K562 (cell line): ENCODE results near the gene CDC42BPB. TPM values are rescaled to one million over a fixed set of nuclear protein-coding genes. Genes with fewer than 3 reads are reported as not detected.

Source experiments
- ATAC-seq: fragments of 200-7000 bp; cut with Tn5 transposase; 3 replicates; pipeline ENCODE4 v1.9.1; 2020; ENCODE audit warnings: moderate library complexity
- BruUV-seq: library from RNA; stranded (reverse); fragments of 400-500 nt; replicated peaks from 2 replicates; lab custom pipeline; 2021; lab: Mats Ljungman, UMichigan
- CTCF ChIA-PET: fragments of 300-600 bp; formaldehyde crosslinking; extraction: SDS; loops from one replicate; lab custom pipeline; 2021; ENCODE audit warnings: low intra/inter-chr PET ratio; lab: Yijun Ruan, JAX
- POLR2A ChIA-PET: fragments of 300-600, 350-650 bp; sonication (Branson Sonifier 250); formaldehyde crosslinking; extraction: SDS; loops from one replicate; lab custom pipeline; 2021; ENCODE audit warnings: antibody characterized with exemption, inconsistent platforms; lab: Yijun Ruan, JAX
- DNase-seq, 4 experiments: peaks; one replicate each; pipeline versions ENCODE4 v3.0.0 to v3.0.0-alpha.2; 2011 to 2018; ENCODE audit warnings: low spot score in 3 of 4, mixed read lengths in 3 of 4; ENCODE audit errors: extremely low read depth in 1 of 4
- FAIRE-seq: peaks from 2 replicates; lab custom pipeline; 2011; peaks lifted over from hg19 to GRCh38; lab: Jason Lieb, UNC
- H2AFZ ChIP-seq: 2 replicates; pipeline ENCODE4 v1.6.0; 2011; ENCODE audit warnings: low read depth, low read length, control low read depth, inconsistent platforms
- H3K27ac ChIP-seq: fragments of 200-600 bp; 3 replicates; pipeline ENCODE4 v1.8.0; 2011; ENCODE audit warnings: low read depth, mild to moderate bottlenecking, control low read depth, inconsistent platforms, low read length, moderate library complexity, mixed read lengths; ENCODE audit errors: extremely low read depth
- H3K27me3 ChIP-seq, 2 experiments: fragments of 300-600 bp in 1 of 2; 2 replicates in 1 of 2; 3 replicates in 1 of 2; pipeline versions ENCODE4 v1.6.0 to v1.8.0; 2011; ENCODE audit warnings: inconsistent platforms in 2 of 2, low read length in 2 of 2, mild to moderate bottlenecking in 1 of 2, mixed read lengths in 1 of 2, moderate library complexity in 1 of 2; ENCODE audit not compliant: control insufficient read depth in 2 of 2, insufficient read depth in 2 of 2
- H3K36me3 ChIP-seq: fragments of 300-600 bp; 3 replicates; pipeline ENCODE4 v1.8.0; 2011; ENCODE audit warnings: mild to moderate bottlenecking, low read length, inconsistent platforms; ENCODE audit not compliant: control insufficient read depth, insufficient read depth
- H3K4me1 ChIP-seq, 2 experiments: fragments of 200-600 bp in 1 of 2; replicated peaks in 1 of 2; 2 replicates in 1 of 2; 3 replicates in 1 of 2; pipeline versions ENCODE4 v1.5.1 to v1.8.0; 2011; ENCODE audit warnings: inconsistent platforms in 2 of 2, low read length in 2 of 2, mild to moderate bottlenecking in 1 of 2, mixed read lengths in 1 of 2, moderate library complexity in 1 of 2; ENCODE audit not compliant: control insufficient read depth in 2 of 2, insufficient read depth in 2 of 2
- H3K4me2 ChIP-seq: 2 replicates; pipeline ENCODE4 v1.6.1; 2011; ENCODE audit warnings: low read length, control low read depth, inconsistent platforms, mixed read lengths; ENCODE audit not compliant: insufficient read depth
- H3K4me3 ChIP-seq: fragments of 200-600 bp; sonication (generic), shearing (Covaris generic); 2 replicates; pipeline ENCODE4 v1.5.1; 2016; ENCODE audit warnings: control low read depth, inconsistent platforms
- H3K79me2 ChIP-seq: fragments of 200-600 bp; 3 replicates; pipeline ENCODE4 v1.8.0; 2011; ENCODE audit warnings: low read length, inconsistent platforms; ENCODE audit not compliant: control insufficient read depth, insufficient read depth
- H3K9ac ChIP-seq, 2 experiments: 2 replicates each; pipeline versions ENCODE4 v1.6.0 to v1.6.1; 2011; ENCODE audit warnings: low read depth in 2 of 2, low read length in 2 of 2, control low read depth in 1 of 2, inconsistent platforms in 1 of 2, mild to moderate bottlenecking in 1 of 2, mixed read lengths in 1 of 2; ENCODE audit not compliant: insufficient read depth in 1 of 2
- H3K9me1 ChIP-seq: one replicate; pipeline ENCODE4 v1.6.0; 2011; ENCODE audit warnings: inconsistent platforms, mild to moderate bottlenecking, low read length, moderate library complexity; ENCODE audit not compliant: control insufficient read depth, insufficient read depth
- H3K9me3 ChIP-seq: replicated peaks from 2 replicates; pipeline ENCODE4 v1.5.1; 2011; ENCODE audit warnings: low read depth, low read length, inconsistent platforms; ENCODE audit not compliant: control insufficient read depth, insufficient read depth
- H4K20me1 ChIP-seq: replicated peaks from 2 replicates; pipeline ENCODE4 v1.6.1; 2011; ENCODE audit warnings: low read length, inconsistent platforms, mixed read lengths; ENCODE audit not compliant: control insufficient read depth, insufficient read depth
- CEBPB ChIP-seq: fragments of 450-650 bp; IDR thresholded peaks from 2 replicates; pipeline ENCODE4 v1.6.1; 2016; ENCODE audit warnings: missing genetic modification characterization, missing compliant biosample characterization
- CREB5 ChIP-seq: fragments of 250-450 bp; sonication (Bioruptor Pico); IDR thresholded peaks from 2 replicates; pipeline ENCODE4 v1.5.0; 2020; ENCODE audit warnings: mild to moderate bottlenecking
- DNMT1 ChIP-seq: fragments of 450-650 bp; IDR thresholded peaks from 2 replicates; pipeline ENCODE4 v1.6.1; 2016; ENCODE audit warnings: antibody characterized with exemption, mild to moderate bottlenecking
- ELK3 ChIP-seq: fragments of 450-650 bp; formaldehyde crosslinking; IDR thresholded peaks from 2 replicates; pipeline ENCODE4 v1.4.0; 2020; ENCODE audit warnings: mild to moderate bottlenecking
- HBP1 ChIP-seq: fragments of 450-650 bp; formaldehyde crosslinking; IDR thresholded peaks from 2 replicates; pipeline ENCODE4 v1.4.0; 2022; ENCODE audit warnings: missing genetic modification characterization
- SLC30A9 ChIP-seq: fragments of 250-450 bp; sonication (Bioruptor Pico); IDR thresholded peaks from 2 replicates; pipeline ENCODE4 v1.8.0; 2022; ENCODE audit warnings: mild to moderate bottlenecking, moderate library complexity
- ZNF24 ChIP-seq: fragments of 450-650 bp; IDR thresholded peaks from 2 replicates; pipeline ENCODE4 v1.6.1; 2016
- WGBS: fragments of 100-300 bp; shearing (Covaris generic); methylation state at CpG from one replicate; pipeline ENCODE4 v1.1.6; 2016; ENCODE audit warnings: low coverage, mixed read lengths; ENCODE audit not compliant: insufficient coverage; ENCODE audit errors: missing lambda C conversion rate; 5-methylcytosine and 5-hydroxymethylcytosine counted together
- in situ Hi-C: fragments of 300-500 bp; cut with MboI; formaldehyde crosslinking; loops from 4 replicates; pipeline ENCODE4 v1.15.0; 2018; ENCODE audit warnings: inconsistent platforms, mixed read lengths
- intact Hi-C: fragments of 100-400 bp; cut with micrococcal nuclease; formaldehyde crosslinking; loops from 2 replicates; pipeline ENCODE4 v1.14.2; 2022
- polyA plus RNA-seq, 8 experiments: library from polyadenylated mRNA; depleted of rRNA in 4 of 8; stranded (reverse) in 5 of 8; unstranded in 3 of 8; fragments of >200 nt; fragmentation: Nextera tagmentation in 2 of 8; fragmentation: Illumina TruSeq in 1 of 8; extraction: Ambion mirVana in 2 of 8; extraction: Trizol in 1 of 8; gene quantifications; 2 replicates each; pipeline versions ENCODE4 v1.2.1 to v1.2.3, GENCODE V29; 2011 to 2014; ENCODE audit warnings: inconsistent platforms in 1 of 8, missing spikeins in 1 of 8
- total RNA-seq, 7 experiments: library from RNA; depleted of rRNA in 6 of 7; stranded (reverse); fragments of >200 nt in 6 of 7; fragmentation: Illumina TruSeq in 2 of 7; extraction: Trizol in 2 of 7; gene quantifications; 2 replicates each; pipeline versions ENCODE4 v1.2.1 to v1.2.3, GENCODE V29; 2011 to 2021; ENCODE audit warnings: low replicate concordance in 1 of 7

CDC42BPB gene
- total and polyA plus RNA-seq, 9 of the 15 experiments (the other 6 are each of a cell fraction or from before 2014, with no cell fraction given) = 0.07 to 24.3 (median 12.6) TPM

GRCh38 chr14:103003850-103004249 is 53.5 kb downstream of the CDC42BPB start:
- peaks cover 3% of the 10 kb centered on the region for H3K9me1 ChIP-seq
- no peaks in the 10 kb centered on the region for H3K27me3 ChIP-seq
- intact Hi-C loops (no loop called here), in situ Hi-C loops (no loop called here)
- ChIA-PET POLR2A (no interaction called here), CTCF (no interaction called here)
- no peak overlapping the region for H3K4me2 ChIP-seq
- H3K9ac ChIP-seq = 0 out of 4 replicates have a peak overlapping the region, but pooled peaks of 1 of the 2 experiments have one; percentile 9
- BruUV-seq = no TSS peak
- H3K9me3 ChIP-seq = no peaks in the 10 kb centered on the region
- ATAC-seq (no peak), FAIRE-seq (no peak), DNase-seq (no peak)
- peaks cover 19 to 37% of the 10 kb centered on the region in 2 experiments; a peak in 4 of 5 replicates for H3K4me1 ChIP-seq
- H3K79me2 ChIP-seq = no peaks in the 10 kb centered on the region
- no peak overlapping the region for H3K27ac ChIP-seq
- H3K4me3 ChIP-seq = no peak overlapping the region
- peaks cover 7% of the 10 kb centered on the region; the same call in 2 of the 3 replicates for H3K36me3 ChIP-seq
- H2AFZ ChIP-seq = no peak overlapping the region
- WGBS = 88% methylated on average over 5 of the region's 24 CpGs
- H4K20me1 ChIP-seq = no peaks in the 10 kb centered on the region
- TF ChIP-seq CEBPB (no peak), HBP1 (CRISPR knock-in tag) (no peak), ELK3 (CRISPR knock-in tag) (no peak), ZNF24 (no peak), CREB5 (CRISPR knock-in tag) (no peak), SLC30A9 (CRISPR knock-in tag) (no peak), DNMT1 (no peak)
